Epithelial cell of prostate (primary cell): Measurements from ENCODE around the gene NAALADL1.

Experiments
- DNase-seq: peaks from one replicate; pipeline ENCODE4 v3.0.0-alpha.2; 2011; ENCODE audit warnings: low read depth, low spot score
- H3K27ac ChIP-seq: fragments of 450-650 bp; 2 replicates; pipeline ENCODE4 v1.5.1; 2017; ENCODE audit warnings: mild to moderate bottlenecking

NAALADL1 gene

DNA sequence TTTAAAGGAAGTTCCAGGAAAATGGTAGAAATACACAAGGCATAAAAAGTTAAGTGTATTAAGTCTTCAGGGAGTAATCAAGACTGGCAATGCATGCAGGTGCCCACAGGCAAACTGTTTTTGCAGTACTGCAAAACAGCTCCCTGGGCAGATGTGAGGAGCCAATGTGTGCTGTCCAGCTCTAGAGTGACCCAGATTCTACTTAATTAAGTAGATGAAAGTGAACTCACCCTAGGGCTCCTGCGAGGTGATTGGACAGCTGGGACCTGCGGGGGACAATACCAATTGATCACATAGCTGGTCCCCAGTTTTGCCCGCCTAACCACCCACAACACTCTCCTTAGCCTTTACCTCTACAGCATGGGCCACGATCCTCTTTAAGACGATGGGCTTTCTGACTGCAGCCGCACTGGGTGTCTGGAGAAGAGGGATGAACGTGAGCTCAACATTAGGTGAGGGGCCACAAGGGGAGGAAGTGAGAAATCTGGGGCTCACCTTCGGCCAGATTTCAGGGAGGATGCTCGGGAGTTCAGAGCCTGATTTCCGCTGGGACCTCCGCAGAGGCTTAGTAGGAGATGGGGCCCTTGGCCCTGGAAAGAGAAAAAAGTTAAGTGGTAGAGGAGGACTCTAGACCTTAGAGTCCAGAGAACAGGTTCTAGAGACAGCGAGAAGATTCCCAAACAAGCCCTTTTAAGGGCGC lies 24.9 kb upstream of the NAALADL1 start:
- DNase-seq, result no peak
- H3K27ac ChIP-seq, result no peak overlapping the region

GRCh38 chr11:65078786-65079342 lies 20.5 kb upstream of the NAALADL1 start:
- H3K27ac ChIP-seq, result no peak overlapping the region
- no peak for DNase-seq

- no peak overlapping the region for H3K27ac ChIP-seq
- no peak for DNase-seq
These were observed 19.8 kb upstream of the NAALADL1 start for GRCh38 chr11:65078151-65078550.

- no peak overlapping the region for H3K27ac ChIP-seq
- DNase-seq, result no peak
These were observed 19.1 kb upstream of the NAALADL1 start for GRCh38 chr11:65077451-65077850.

GRCh38 chr11:65072631-65072966 lies 14.2 kb upstream of the NAALADL1 start:
- H3K27ac ChIP-seq, result no peak overlapping the region
- DNase-seq, result no peak

- H3K27ac ChIP-seq, result no peak overlapping the region
- no peak for DNase-seq
These were observed 13.7 kb upstream of the NAALADL1 start for GRCh38 chr11:65071907-65072630.

- DNase-seq, result no peak
- H3K27ac ChIP-seq, result no peak overlapping the region
These were observed 10.9 kb upstream of the NAALADL1 start for GRCh38 chr11:65069217-65069616.

DNA sequence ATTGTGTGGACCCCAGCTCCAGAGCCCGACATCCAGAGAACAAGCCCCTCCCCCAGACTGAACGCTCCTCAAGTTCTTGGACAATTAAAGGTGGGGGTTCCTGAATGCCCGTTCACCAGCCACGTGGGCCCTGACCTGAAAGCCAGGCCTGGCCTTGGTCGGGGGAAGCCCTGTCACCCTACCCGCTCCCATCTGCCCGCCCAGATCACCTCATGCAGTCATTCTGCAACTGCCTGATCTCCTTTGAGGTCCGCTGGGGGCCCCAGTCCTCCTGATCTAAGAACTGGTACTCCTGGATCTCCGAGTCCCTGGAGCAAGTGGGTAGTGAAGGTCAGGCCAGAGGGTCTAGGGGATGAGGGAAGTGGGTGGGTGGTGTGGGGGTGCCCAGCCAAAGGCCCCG lies 9.1 kb upstream of the NAALADL1 start:
- no peak overlapping the region for H3K27ac ChIP-seq

DNA sequence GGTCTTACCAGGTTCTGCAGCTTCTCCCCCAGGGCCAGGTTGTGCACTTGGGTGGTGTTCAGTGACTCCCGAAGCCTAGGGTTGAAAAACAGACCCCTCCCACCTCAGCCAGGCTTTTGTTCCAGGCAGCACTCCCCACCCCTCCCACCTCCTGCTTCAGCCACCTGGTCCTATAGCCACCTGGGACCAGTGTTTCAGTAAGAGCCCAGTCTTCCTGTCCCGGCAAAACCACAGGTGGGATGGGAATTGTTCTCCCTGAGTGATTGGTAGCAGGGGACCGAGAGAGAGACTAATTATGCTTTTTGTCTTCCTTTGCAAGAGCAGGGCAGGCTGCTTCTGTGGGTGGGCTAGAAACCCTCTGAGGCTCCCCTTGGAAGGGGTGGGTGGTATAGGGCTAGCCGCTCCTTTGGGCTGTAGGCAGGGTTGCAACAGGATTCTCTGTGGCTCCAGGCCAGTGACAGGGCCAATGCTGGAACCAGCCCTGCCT lies 8.5 kb upstream of the NAALADL1 start:
- no peak overlapping the region for H3K27ac ChIP-seq
- DNase-seq, result no peak

More for the DNA sequence above, 9.1 kb upstream of the NAALADL1 start:
- DNase-seq, result no peak

DNA sequence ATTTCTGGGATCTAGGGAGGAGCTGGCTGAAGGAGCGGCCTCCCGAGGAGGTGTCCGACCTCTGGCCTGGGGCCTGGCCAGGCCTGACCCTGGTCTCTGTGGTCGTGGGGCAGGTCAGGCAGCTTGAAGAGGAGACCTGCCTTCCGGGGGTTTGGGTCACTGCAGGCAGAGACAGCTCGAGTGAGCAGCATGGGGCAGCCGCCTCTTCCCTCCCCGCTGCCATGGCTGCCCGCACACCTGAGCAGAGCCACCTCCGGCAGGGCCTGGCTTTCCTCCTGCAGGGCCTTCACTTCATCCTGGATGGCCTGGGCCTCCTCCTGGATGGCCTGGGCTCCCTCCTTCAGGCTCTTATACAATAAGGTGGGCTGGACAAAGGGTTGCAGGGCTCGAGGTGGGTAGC lies 8.0 kb upstream of the NAALADL1 start:
- no peak for DNase-seq
- no peak overlapping the region for H3K27ac ChIP-seq

DNA sequence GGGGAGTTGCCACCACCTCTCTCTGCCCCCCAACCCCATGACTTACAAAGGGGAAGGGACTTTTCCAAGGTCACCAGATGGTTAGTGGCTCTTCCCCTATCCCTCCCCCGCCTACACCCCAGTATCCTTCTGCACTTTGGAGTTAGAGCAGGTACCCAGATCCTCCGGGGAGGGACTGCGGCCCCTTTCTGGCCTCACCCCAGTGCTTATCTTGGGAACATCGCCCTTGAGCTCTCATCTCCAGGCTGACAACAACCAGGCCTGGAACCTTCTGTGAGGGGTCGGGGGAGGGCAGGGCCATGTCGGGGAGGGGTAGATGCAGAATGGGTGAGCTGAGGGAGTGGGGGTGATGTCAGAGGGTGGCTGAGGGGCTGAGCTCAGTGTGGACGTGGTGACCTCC lies 7.5 kb upstream of the NAALADL1 start:
- no peak overlapping the region for H3K27ac ChIP-seq
- DNase-seq, result no peak

DNA sequence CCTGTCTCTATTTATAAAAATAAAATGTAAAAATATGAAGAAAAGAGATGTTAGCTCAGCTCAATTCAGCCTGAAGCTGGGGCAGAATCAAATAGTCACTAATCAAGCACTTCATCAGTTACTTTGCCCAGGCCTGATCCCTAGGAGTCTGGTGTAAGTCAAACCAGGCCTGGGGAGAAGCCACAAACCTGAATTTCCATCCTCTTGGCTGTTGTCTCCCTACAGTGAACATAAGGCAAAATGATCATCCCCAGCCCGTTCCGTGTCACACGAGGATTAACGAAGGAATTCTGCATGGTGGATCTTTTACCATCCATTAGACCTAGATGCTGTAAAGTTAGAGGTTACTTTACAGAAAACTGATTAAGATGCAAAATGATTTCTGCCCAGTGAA lies 6.5 kb upstream of the NAALADL1 start:
- no peak overlapping the region for H3K27ac ChIP-seq

DNA sequence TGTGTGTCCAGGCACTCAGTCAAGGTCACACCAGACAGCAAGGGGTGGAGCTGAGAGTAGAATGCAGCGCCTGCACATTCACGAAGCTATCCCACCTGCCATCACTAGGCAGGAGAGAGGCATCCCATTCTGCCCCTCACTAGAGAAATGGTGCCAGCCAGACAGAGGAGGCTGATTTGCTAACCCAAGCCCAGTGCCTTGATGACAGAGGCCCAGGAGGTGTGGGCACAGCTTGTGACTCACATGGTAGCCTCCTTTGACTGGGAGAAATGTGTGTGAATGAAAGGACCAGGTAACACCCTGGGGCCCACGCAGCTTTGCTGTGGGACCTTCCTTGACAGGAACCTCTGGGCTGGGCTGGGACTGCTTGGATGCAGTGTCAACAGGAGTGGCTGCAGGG lies 5.2 kb upstream of the NAALADL1 start:
- no peak overlapping the region for H3K27ac ChIP-seq
- no peak for DNase-seq

More for the DNA sequence above, 6.5 kb upstream of the NAALADL1 start:
- DNase-seq, result no peak

DNA sequence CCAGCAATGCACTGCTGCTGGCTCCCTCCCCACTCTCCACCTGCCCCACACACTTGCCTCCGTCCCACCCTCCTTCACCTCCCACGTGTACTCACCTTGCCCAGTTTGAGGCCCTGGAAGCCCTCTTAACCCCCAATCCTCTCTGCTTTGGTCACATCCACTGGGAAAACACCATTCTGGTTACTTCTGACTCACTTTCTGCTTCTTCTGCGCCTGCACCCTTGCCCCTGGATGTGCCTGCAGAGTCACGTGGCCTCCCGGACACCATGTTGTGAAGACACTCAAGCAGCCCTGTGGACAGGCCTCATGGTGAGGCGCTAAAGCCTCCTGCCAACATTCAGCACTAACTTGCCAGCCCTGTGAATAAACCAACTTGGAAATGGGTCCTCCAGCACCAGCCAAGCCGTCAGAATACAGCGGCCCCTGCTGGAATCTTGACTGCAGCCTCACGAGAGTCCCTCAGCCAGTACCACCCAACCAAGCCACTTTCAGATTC lies 2.6 kb upstream of the NAALADL1 start:
- no peak for DNase-seq

DNA sequence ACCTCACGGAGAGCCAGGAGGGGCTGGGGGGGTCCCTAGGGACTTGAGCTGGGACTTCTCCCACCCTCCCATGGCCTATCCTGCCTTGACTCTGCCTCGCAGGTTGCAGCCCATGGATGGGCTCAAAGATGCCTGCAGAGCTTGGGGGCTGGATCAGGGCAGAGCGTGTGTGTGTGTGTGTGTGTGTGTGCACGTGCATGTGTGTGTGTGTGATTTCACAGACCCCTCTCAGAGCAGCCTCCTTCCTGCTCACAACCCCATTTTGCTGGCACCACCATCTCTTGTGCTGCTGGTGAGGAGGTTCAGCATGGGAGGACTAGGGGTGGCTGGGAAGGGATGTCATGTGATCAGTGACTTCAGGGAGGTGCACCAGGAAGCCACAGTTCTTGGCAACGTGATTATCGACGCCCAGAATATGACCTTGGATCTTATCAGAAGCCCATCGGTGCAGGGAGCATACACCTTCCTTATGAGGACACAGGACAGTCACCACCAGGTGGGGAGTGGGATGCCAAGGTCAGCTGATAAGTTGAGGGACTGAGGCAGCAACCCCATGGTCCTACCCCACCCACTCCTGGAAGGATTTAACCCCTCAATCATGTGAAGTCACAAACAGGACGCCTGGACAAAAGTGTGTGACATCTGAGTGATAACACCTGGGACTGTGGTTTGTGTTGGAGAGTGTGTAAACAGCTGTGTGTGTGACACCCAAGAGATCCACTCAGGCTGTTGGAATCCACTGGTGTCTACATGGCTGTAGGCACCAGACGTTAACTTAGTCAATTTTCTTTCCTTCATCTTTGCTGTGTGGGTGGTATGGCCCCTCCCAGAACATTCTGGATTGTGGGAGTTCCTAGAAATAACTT lies 1.8 kb upstream of the NAALADL1 start:
- no peak for DNase-seq
- no peak overlapping the region for H3K27ac ChIP-seq

More for the DNA sequence above, 2.6 kb upstream of the NAALADL1 start:
- H3K27ac ChIP-seq, result no peak overlapping the region

- no peak for DNase-seq
- H3K27ac ChIP-seq, result no peak overlapping the region
These were observed 1.2 kb upstream of the NAALADL1 start for GRCh38 chr11:65059523-65059922.

DNA sequence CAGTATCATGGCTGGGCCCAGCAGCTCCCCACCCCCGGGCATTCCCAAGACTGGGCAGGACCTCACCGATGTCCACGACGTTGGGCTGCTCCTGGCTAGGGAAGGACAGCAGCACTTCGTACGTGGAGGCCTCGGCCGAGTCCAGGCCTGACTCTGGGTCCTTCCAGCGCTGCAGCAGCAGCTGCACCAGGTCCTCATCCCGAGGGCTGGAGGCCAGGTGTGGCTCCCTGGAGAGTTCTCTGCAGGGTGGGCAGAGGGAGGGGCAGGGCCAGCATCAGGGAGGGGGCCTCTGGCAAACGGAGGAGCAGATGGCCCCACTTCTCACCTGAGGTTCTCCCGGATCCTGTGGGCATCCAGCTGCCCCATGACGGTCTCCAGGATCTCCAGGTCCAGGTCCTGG lies 341 bp downstream of the NAALADL1 start:
- H3K27ac ChIP-seq, result no peak overlapping the region
- no peak for DNase-seq

DNA sequence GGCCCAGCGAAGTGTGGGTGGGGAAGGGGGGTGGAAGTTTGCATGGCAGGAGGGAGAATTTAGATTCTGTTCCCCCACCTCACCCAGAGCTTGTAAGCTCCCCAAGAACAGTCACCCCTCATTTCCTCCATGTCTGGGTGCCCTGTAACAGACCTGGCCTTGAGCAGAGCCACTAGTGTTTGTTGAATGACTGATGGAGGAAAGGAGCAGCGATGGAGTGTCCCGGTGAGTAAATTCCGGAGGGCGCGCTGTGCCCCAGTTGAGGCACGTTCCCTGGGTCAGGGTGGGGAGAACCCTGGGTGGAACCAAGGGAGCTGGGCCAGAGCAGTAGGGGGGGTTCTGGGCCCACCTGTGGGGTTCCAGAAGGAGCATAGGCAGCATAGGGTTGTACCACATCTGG lies 827 bp downstream of the NAALADL1 start:
- DNase-seq, result no peak
- H3K27ac ChIP-seq, result no peak overlapping the region

DNA sequence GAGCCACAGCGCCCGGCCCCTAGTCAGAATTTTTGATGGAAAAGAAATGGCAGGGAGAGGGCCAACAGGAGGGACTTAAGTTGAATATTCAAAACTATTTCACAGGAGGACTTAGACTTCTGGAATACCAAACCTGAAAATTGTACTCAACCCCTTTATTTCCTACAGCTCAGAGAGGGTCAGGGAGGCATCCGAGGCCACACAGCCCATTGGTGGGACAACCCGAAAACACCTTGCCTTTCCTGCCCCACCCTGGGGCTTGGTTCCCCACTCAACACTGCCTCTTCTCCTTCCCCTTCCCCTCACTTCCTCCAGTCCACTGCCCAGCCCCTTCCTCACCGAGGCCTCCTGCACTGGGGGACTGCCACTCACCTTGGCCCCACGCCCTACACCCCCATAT lies 1.4 kb downstream of the NAALADL1 start:
- DNase-seq, result no peak
- no peak overlapping the region for H3K27ac ChIP-seq

- DNase-seq, result no peak
- no peak overlapping the region for H3K27ac ChIP-seq
These were observed 2.8 kb downstream of the NAALADL1 start for GRCh38 chr11:65055538-65055937.
